AG04450 (cell line): ENCODE results near the gene YWHAG. TPM values are rescaled to one million over a fixed set of nuclear protein-coding genes. Genes with fewer than 3 reads are reported as not detected.
A peak's percentile ranks its signal among the peaks of the same experiment; 100 is the strongest.
"Not testable (repeated sequence)": the region's sequence is repeated elsewhere in the genome, so short reads cannot be mapped to it uniquely, and the experiment has no call there.

Experiments
- CTCF ChIA-PET: fragments of 300-600, 350-600 bp; formaldehyde crosslinking; extraction: SDS; loops from one replicate; lab custom pipeline; 2022; ENCODE audit warnings: antibody characterized with exemption, inconsistent platforms; lab: Charles Lee
- POLR2A ChIA-PET: fragments of 350-600 bp; formaldehyde crosslinking; extraction: SDS; loops from one replicate; lab custom pipeline; 2021; ENCODE audit warnings: antibody characterized with exemption, inconsistent platforms; lab: Yijun Ruan, JAX
- DNase-seq: peaks from one replicate; pipeline ENCODE4 v3.0.0-alpha.2; 2011; ENCODE audit warnings: low read depth, low spot score
- H3K27ac ChIP-seq: one replicate; pipeline ENCODE4 v1.5.1; 2012; ENCODE audit warnings: low read depth, low read length, control low read depth
- H3K27me3 ChIP-seq: one replicate; pipeline ENCODE4 v1.6.0; 2012; ENCODE audit warnings: low read length; ENCODE audit not compliant: control insufficient read depth, insufficient read depth
- H3K4me3 ChIP-seq: 2 replicates; pipeline ENCODE4 v1.5.1; 2011; ENCODE audit warnings: mild to moderate bottlenecking, low read depth, low read length, control low read depth
- H3K9me3 ChIP-seq: 2 replicates; pipeline ENCODE4 v1.5.1; 2012; ENCODE audit warnings: low read length; ENCODE audit not compliant: control insufficient read depth, insufficient read depth
- polyA plus RNA-seq: library from polyadenylated mRNA; depleted of rRNA; stranded (reverse); fragments of >200 nt; gene quantifications from 2 replicates; pipeline ENCODE4 v1.2.3, GENCODE V29; 2011
- TF ChIP-seq, protein P1 (sequence below): IDR thresholded peaks from 2 replicates; pipeline ENCODE4 v1.5.1; 2011; ENCODE audit warnings: low read depth, low read length, control low read depth, inconsistent platforms

The YWHAG gene
- polyA plus RNA-seq, 1 experiment = 91.6 TPM

DNA sequence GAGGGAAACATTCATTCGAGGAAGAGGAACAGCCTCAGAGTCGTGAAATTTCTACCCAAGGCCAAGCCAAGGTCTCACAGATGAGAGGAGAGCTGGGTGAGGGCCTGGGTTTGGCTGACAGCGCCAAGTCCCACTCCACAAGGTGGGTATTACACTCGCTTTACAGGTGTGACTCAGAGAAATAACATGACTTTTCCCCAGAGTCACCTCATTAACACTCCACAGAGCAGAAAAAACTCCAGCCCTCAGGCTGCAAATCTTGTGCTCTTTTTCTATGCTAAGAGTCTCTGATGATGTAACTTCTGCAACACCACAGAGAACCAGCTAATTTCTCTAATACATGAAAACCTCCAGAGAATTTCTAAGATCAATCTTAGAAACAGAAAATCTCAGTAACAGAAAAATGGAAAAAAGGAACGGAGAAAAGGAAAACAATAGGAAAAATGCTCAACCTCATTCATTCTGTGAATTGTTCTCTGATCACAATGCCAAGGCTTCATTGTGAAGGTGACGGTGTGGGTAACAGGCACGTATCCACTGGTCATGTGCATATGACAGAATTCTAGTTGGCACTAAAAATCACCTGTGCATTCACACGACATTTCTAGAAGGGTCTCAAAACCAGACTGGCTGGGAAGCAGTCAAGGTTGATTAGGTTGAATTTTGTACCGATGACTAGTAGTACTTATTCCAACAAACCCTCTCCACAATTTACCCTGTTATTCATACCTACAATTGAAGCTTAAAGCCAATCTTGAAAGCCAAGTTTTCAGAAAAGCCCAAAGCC lies 20.3 kb downstream of the YWHAG start:
- no peak overlapping the region for H3K4me3 ChIP-seq
- DNase-seq = no peak
- no peaks in the 10 kb centered on the region for H3K27me3 ChIP-seq
- CTCF ChIA-PET = no interaction called here
- no peaks in the 10 kb centered on the region for H3K9me3 ChIP-seq
- H3K27ac ChIP-seq = peak overlapping the region; percentile 31
- POLR2A ChIA-PET = interaction anchor here (0.6 to 1.1 kb wide), 3 partner anchors 20 to 993 kb away, joined by 3 to 10 read pairs (median 4); no protein-coding TSS in a partner anchor
- TF ChIP-seq, protein P1, sequence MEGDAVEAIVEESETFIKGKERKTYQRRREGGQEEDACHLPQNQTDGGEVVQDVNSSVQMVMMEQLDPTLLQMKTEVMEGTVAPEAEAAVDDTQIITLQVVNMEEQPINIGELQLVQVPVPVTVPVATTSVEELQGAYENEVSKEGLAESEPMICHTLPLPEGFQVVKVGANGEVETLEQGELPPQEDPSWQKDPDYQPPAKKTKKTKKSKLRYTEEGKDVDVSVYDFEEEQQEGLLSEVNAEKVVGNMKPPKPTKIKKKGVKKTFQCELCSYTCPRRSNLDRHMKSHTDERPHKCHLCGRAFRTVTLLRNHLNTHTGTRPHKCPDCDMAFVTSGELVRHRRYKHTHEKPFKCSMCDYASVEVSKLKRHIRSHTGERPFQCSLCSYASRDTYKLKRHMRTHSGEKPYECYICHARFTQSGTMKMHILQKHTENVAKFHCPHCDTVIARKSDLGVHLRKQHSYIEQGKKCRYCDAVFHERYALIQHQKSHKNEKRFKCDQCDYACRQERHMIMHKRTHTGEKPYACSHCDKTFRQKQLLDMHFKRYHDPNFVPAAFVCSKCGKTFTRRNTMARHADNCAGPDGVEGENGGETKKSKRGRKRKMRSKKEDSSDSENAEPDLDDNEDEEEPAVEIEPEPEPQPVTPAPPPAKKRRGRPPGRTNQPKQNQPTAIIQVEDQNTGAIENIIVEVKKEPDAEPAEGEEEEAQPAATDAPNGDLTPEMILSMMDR = no peak

DNA sequence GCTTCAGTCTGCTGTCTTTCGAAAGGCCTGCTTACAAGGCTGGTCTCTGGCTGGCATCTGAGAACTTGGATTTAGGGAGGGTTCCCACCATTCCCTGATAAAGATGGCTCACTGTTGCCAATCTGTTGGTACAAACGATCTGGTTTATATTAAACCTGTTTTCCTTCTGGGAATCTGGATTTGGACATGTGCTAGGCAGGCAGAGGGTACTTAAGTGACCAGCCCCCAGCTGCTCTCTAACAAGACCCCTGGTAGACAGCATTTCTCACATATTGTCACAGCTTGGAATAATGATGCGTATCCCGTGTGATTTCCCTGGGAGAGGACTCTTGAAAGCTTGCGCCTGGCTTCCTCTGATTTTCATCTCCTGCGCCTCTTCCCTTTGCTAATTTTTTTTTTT lies 21.6 kb downstream of the YWHAG start:
- CTCF ChIA-PET = no interaction called here

DNA sequence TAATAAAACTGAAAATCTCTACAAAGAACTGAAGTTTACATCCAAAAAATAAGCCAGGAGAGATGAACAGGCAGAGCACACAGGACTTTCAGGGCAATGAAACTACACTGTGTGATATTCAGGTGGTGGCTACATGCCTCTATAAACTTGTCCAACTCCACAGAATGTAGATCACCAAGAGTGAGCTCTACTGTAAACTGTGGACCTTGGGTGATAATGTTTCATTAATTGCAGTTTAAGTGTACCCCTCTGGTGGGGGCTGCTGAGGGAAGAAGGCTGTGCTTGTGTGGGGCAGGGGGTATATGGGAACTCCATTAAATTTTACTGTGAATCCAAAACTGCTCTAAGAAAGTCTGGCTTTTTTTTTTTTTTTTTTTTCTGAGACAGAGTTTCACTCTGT lies 22.7 kb downstream of the YWHAG start:
- no peaks in the 10 kb centered on the region for H3K27me3 ChIP-seq
- DNase-seq = no peak
- ChIA-PET POLR2A (interaction anchor here (0.7 kb wide), 1 partner anchor 61 kb away, joined by 11 read pairs; no protein-coding TSS in a partner anchor), CTCF (no interaction called here)
- TF ChIP-seq, protein P1 = no peak
- no peak overlapping the region for H3K27ac ChIP-seq
- no peak overlapping the region for H3K4me3 ChIP-seq
- no peaks in the 10 kb centered on the region for H3K9me3 ChIP-seq

More for the DNA sequence above, 21.6 kb downstream of the YWHAG start:
- POLR2A ChIA-PET = interaction anchor here (0.7 kb wide), 1 partner anchor 9 kb away, joined by 7 read pairs; no protein-coding TSS in a partner anchor
- Histone ChIP-seq H3K9me3 (no peaks in the 10 kb centered on the region), H3K27me3 (no peaks in the 10 kb centered on the region), H3K27ac (no peak overlapping the region), H3K4me3 (no peak overlapping the region)
- TF ChIP-seq, protein P1 = no peak
- DNase-seq = no peak

DNA sequence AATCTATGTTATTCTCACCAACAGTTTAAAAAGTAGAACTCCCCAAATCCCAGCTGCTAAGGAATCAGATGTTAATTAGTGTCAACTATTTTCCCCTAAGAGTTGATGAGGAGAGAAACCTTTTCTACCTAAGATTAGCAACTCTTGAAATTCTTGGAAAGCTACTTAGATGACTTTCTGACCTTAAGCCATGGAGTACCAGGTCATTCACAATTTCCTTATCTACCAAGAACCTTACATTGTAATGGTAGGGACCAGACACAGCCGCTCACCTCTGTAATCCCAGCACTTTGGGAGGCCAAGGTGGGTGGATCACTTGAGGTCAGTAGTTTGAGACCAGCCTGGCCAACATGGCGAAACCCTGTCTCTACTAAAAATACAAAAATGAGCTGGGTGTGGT lies 23.4 kb downstream of the YWHAG start:
- H3K9me3 ChIP-seq, DNase-seq, H3K4me3 ChIP-seq, POLR2A ChIA-PET, H3K27me3 ChIP-seq, H3K27ac ChIP-seq, CTCF ChIA-PET: not testable (repeated sequence)

DNA sequence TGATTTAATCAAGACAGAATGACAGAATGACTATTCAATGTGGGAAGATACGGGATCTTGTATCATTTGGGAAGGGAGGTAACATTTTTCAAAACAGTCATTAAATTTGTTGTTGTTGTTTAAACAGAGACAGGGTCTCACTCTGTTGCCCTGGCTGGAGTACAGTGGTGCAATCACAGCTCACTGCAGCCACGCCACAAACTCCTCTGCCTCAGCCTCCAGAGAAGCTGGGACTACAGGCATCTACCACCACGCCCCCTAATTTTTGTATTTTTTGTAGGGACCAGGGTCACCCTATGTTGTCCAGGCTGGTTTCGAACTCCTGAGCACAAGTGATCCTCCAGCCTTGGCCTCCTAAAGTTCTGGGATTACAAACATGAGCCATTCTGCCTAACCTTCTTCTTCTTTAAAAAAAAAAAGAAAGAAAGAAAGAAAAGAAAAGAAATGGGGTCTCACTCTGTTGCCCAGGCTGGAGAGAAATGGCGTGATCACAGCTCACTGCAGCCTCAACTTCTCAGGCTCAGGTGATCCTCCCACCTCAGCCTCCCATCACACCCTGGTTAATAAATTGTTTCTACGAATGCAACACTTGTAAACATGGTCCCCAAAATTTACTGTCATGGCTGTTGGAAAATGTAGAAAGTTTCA lies 24.3 kb downstream of the YWHAG start:
- ChIA-PET CTCF (no interaction called here), POLR2A (no interaction called here)
- Histone ChIP-seq H3K4me3 (no peak overlapping the region), H3K27me3 (no peaks in the 10 kb centered on the region), H3K9me3 (no peaks in the 10 kb centered on the region; the same call in 1 of the 2 replicates), H3K27ac (no peak overlapping the region)
- no peak for DNase-seq
- TF ChIP-seq, protein P1 = no peak
